GM18526 (cell line): ENCODE measurements around the gene TXNDC16.

Experiments used
- POLR2A ChIP-seq: IDR thresholded peaks from 3 replicates; pipeline ENCODE4 v1.6.1; 2011; ENCODE audit not compliant: insufficient read length; ENCODE audit errors: extremely low read depth

The TXNDC16 gene

GRCh38 chr14:52429451-52429850 is 122.9 kb downstream of the TXNDC16 start:
- no peak for TF ChIP-seq POLR2A

GRCh38 chr14:52427460-52427859 is 124.8 kb downstream of the TXNDC16 start:
- TF ChIP-seq POLR2A: no peak

GRCh38 chr14:52422650-52423356 is 129.5 kb downstream of the TXNDC16 start:
- no peak for TF ChIP-seq POLR2A

- no peak for TF ChIP-seq POLR2A
Measured at GRCh38 chr14:52417139-52417538, 135.2 kb downstream of the TXNDC16 start.

GRCh38 chr14:52413729-52414408 is 138.4 kb downstream of the TXNDC16 start:
- no peak for TF ChIP-seq POLR2A

GRCh38 chr14:52412426-52412825 is 139.9 kb downstream of the TXNDC16 start:
- no peak for TF ChIP-seq POLR2A

GRCh38 chr14:52405314-52405713 is 147.0 kb downstream of the TXNDC16 start:
- TF ChIP-seq POLR2A: no peak

GRCh38 chr14:52402812-52403526 is 149.3 kb downstream of the TXNDC16 start:
- no peak for TF ChIP-seq POLR2A

- no peak for TF ChIP-seq POLR2A
Measured at GRCh38 chr14:52400846-52401245, 151.5 kb downstream of the TXNDC16 start.

- TF ChIP-seq POLR2A: no peak
Measured at GRCh38 chr14:52399921-52400595, 152.2 kb downstream of the TXNDC16 start.

GRCh38 chr14:52399104-52399503 is 153.2 kb downstream of the TXNDC16 start:
- no peak for TF ChIP-seq POLR2A

GRCh38 chr14:52397844-52398243 is 154.5 kb downstream of the TXNDC16 start:
- TF ChIP-seq POLR2A: no peak

- TF ChIP-seq POLR2A: no peak
Measured at GRCh38 chr14:52395728-52396127, 156.6 kb downstream of the TXNDC16 start.

GRCh38 chr14:52391881-52392615 is 160.3 kb downstream of the TXNDC16 start:
- TF ChIP-seq POLR2A: no peak
